T-cell (primary cell): ENCODE data around the gene SLIT3. TPM values are rescaled to one million over a fixed set of nuclear protein-coding genes. Genes with fewer than 3 reads are reported as not detected.

Experiments used
- ATAC-seq, 4 experiments: fragments of 200-7000 bp in 3 of 4; fragments of 150-1000 bp in 1 of 4; cut with Tn5 transposase; replicated peaks in 1 of 4; 1 replicate in 3 of 4; 2 replicates in 1 of 4; pipeline ENCODE4 v1.10.0; 2021; ENCODE audit warnings: moderate library complexity in 3 of 4, mild to moderate bottlenecking in 2 of 4, moderate number of reproducible peaks in 1 of 4
- CTCF ChIA-PET, 2 donors: fragments of 300-600 bp; sonication (Branson Sonifier 250); formaldehyde crosslinking; loops; one replicate each; lab custom pipeline; 2022; ENCODE audit warnings: antibody characterized with exemption in 2 of 2; lab: Charles Lee
- POLR2A ChIA-PET, 2 donors: fragments of 300-600 bp; sonication (Branson Sonifier 250); formaldehyde crosslinking; loops; one replicate each; lab custom pipeline; 2022; ENCODE audit warnings: antibody characterized with exemption in 2 of 2; lab: Charles Lee
- DNase-seq, 35 experiments: peaks; one replicate each; pipeline versions ENCODE4 v3.0.0 to v3.0.0-alpha.2; 2013 to 2023
- H3K27ac ChIP-seq: one replicate; pipeline ENCODE4 v1.5.1; 2013; ENCODE audit warnings: low read length
- H3K27me3 ChIP-seq, 2 experiments: replicated peaks in 1 of 2; 1 replicate in 1 of 2; 2 replicates in 1 of 2; pipeline versions ENCODE4 v1.6.1 to v1.7.0; 2013; ENCODE audit warnings: low read length in 1 of 2, mixed read lengths in 1 of 2; ENCODE audit not compliant: control insufficient read depth in 2 of 2, insufficient read depth in 2 of 2; ENCODE audit errors: extremely low read depth in 1 of 2
- H3K36me3 ChIP-seq, 2 donors: 1 replicate in 1 of 2; 2 replicates in 1 of 2; pipeline versions ENCODE4 v1.6.1 to v1.7.0; 2013; ENCODE audit warnings: low read length in 1 of 2; ENCODE audit not compliant: control insufficient read depth in 2 of 2, insufficient read depth in 1 of 2; ENCODE audit errors: extremely low read depth in 1 of 2
- H3K4me1 ChIP-seq, 2 experiments: 1 replicate in 1 of 2; 2 replicates in 1 of 2; pipeline versions ENCODE4 v1.6.1 to v1.7.0; 2013; ENCODE audit warnings: low read length in 2 of 2, mixed read lengths in 1 of 2; ENCODE audit not compliant: insufficient read depth in 2 of 2, control insufficient read depth in 1 of 2; ENCODE audit errors: extremely low read depth in 1 of 2
- H3K4me3 ChIP-seq, 2 donors: 1 replicate in 1 of 2; 2 replicates in 1 of 2; pipeline versions ENCODE4 v1.5.1 to v1.7.0; 2013; ENCODE audit warnings: mild to moderate bottlenecking in 2 of 2, low read length in 1 of 2, moderate library complexity in 1 of 2; ENCODE audit not compliant: control insufficient read depth in 1 of 2; ENCODE audit errors: extremely low read depth in 1 of 2
- H3K9me3 ChIP-seq: 2 replicates; pipeline ENCODE4 v1.7.0; 2013
- H3K27ac Mint-ChIP-seq, 2 donors: one replicate each; pipeline ENCODE4 v1.8.0; 2020 to 2021; ENCODE audit warnings: mild to moderate bottlenecking in 2 of 2, mixed read lengths in 2 of 2
- H3K27me3 Mint-ChIP-seq, 2 donors: one replicate each; pipeline ENCODE4 v1.8.0; 2021 to 2022; ENCODE audit warnings: mixed read lengths in 2 of 2
- H3K36me3 Mint-ChIP-seq: one replicate; pipeline ENCODE4 v1.8.0; 2021; ENCODE audit warnings: mixed read lengths
- H3K4me1 Mint-ChIP-seq, 3 donors: one replicate each; pipeline ENCODE4 v1.8.0; 2020 to 2022; ENCODE audit warnings: mixed read lengths in 3 of 3, mild to moderate bottlenecking in 1 of 3
- H3K4me3 Mint-ChIP-seq, 3 donors: one replicate each; pipeline ENCODE4 v1.8.0; 2020 to 2022; ENCODE audit warnings: mild to moderate bottlenecking in 3 of 3, mixed read lengths in 3 of 3, moderate library complexity in 3 of 3
- H3K9me3 Mint-ChIP-seq, 3 donors: one replicate each; pipeline ENCODE4 v1.8.0; 2020 to 2022; ENCODE audit warnings: mixed read lengths in 3 of 3
- WGBS: methylation state at CpG from one replicate; pipeline ENCODE4 v1.1.5; 2013; ENCODE audit warnings: missing lambda C conversion rate; ENCODE audit not compliant: insufficient coverage; 5-methylcytosine and 5-hydroxymethylcytosine counted together
- total RNA-seq, 35 experiments: library from RNA in 6 of 35; stranded (reverse) in 6 of 35; fragments of 120-200 nt in 1 of 35; gene quantifications; one replicate each; pipeline versions ENCODE4 v1.2.1 to v1.2.4 and lab custom pipeline; 2013 to 2026

Gene SLIT3
- total RNA-seq, 5 donors from 2014 or later (not counting 1 experiment from before 2014, with no cell fraction given), result 0.13 to 0.32 (median 0.13) TPM; not detected in 2

DNA sequence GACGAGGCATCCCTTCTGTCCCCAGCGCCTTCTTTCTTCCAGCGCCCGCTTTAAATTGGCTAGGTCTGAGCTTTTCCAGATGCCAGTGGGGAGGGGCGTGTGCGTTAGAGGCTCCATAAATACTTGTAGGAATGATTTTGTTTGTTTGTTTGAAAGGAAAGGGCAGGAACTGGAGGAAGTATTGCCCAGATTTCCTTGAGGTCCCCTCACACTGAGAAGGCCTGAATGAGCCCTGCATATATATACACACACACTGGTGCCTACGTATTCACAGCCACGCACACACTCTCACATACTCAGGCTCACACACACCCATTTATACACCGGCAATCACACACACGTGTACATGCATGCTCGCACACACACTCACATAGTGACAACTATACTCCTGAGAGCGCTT, 1.0 kb upstream of the SLIT3 start:
- H3K4me3 Mint-ChIP-seq, result no peak overlapping the region
- H3K27me3 Mint-ChIP-seq, result peaks cover 49 to 60% of the 10 kb centered on the region in 2 donors
- no peaks in the 10 kb centered on the region for H3K36me3 Mint-ChIP-seq
- H3K27ac Mint-ChIP-seq, result no peak overlapping the region
- H3K27ac ChIP-seq, result no peak overlapping the region
- H3K9me3 Mint-ChIP-seq, result no peaks in the 10 kb centered on the region
- H3K9me3 ChIP-seq, result no peaks in the 10 kb centered on the region
- H3K4me1 Mint-ChIP-seq, result peaks cover 9 to 14% (median 14%) of the 10 kb centered on the region in 3 donors
- no peak overlapping the region for H3K4me3 ChIP-seq
- DNase-seq, result no peak
- ChIA-PET CTCF (interaction anchor here in 1 of 2 donors (0.9 kb wide), 1 partner anchor 34 kb away, joined by 4 read pairs; no protein-coding TSS in a partner anchor), POLR2A (no interaction called here)
- H3K4me1 ChIP-seq, result peaks cover 0 to 2% of the 10 kb centered on the region in 2 experiments
- 15% methylated on average over 4 of the region's 12 CpGs for WGBS
- H3K27me3 ChIP-seq, result peaks cover 9 to 31% of the 10 kb centered on the region in 2 experiments
- no peak for ATAC-seq
- no peaks in the 10 kb centered on the region for H3K36me3 ChIP-seq

DNA sequence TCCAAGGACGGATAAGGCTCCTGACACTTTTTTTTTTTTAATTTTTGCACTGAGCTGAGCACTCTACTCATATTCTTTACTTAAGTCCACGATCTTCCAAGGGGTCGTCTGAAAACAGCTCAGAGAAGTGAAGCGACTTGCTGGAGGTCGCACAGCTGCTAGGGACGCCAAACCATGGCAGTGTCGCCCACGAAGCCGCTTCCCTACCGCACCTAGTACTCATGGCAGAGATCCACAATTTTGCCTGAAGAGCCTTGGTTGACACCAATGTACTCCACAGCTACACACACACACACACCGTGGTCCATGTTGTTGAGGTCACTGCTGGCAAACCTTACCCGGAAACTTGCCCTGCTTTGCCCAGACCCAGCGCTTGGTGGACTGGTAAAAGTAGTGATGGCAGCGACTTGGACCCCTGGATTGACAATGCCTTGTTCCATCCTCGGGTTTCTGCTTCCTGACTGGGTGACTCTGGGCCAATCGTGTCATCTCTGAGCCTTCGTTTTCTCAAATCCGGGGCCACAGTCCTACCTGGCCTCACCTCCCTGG, 521 bp upstream of the SLIT3 start:
- POLR2A ChIA-PET, result no interaction called here
- no peak for ATAC-seq
- Histone ChIP-seq H3K27me3 (peaks cover 9 to 31% of the 10 kb centered on the region in 2 experiments), H3K9me3 (no peaks in the 10 kb centered on the region), H3K27ac (no peak overlapping the region), H3K4me3 (no peak overlapping the region), H3K4me1 (peaks cover 0 to 2% of the 10 kb centered on the region in 2 experiments), H3K36me3 (no peaks in the 10 kb centered on the region)
- CTCF ChIA-PET, result interaction anchor here in 1 of 2 donors (0.9 kb wide), 1 partner anchor 34 kb away, joined by 4 read pairs; no protein-coding TSS in a partner anchor
- DNase-seq, result no peak
- no peak overlapping the region for H3K27ac Mint-ChIP-seq
- peaks cover 9 to 14% (median 14%) of the 10 kb centered on the region in 3 donors for H3K4me1 Mint-ChIP-seq
- H3K4me3 Mint-ChIP-seq, result no peak overlapping the region
- WGBS, result 18% methylated on average over 16 of the region's 18 CpGs
- no peaks in the 10 kb centered on the region for H3K9me3 Mint-ChIP-seq
- peaks cover 48 to 60% of the 10 kb centered on the region in 2 donors for H3K27me3 Mint-ChIP-seq
- H3K36me3 Mint-ChIP-seq, result no peaks in the 10 kb centered on the region

- Histone ChIP-seq H3K4me1 (peaks cover 0 to 2% of the 10 kb centered on the region in 2 experiments), H3K27ac (no peak overlapping the region), H3K27me3 (peaks cover 9 to 31% of the 10 kb centered on the region in 2 experiments), H3K4me3 (no peak overlapping the region), H3K36me3 (no peaks in the 10 kb centered on the region), H3K9me3 (no peaks in the 10 kb centered on the region)
- Mint-ChIP-seq H3K36me3 (no peaks in the 10 kb centered on the region), H3K4me1 (peaks cover 9 to 14% (median 14%) of the 10 kb centered on the region in 3 donors), H3K27ac (no peak overlapping the region), H3K4me3 (no peak overlapping the region), H3K27me3 (peaks cover 39 to 50% of the 10 kb centered on the region in 2 donors), H3K9me3 (no peaks in the 10 kb centered on the region)
- 21% methylated on average over 21 of the region's 35 CpGs for WGBS
- ATAC-seq, result no peak
- ChIA-PET CTCF (no interaction called here), POLR2A (no interaction called here)
- DNase-seq, result no peak
These were observed 1.1 kb downstream of the SLIT3 start for GRCh38 chr5:169299663-169300467.

- Mint-ChIP-seq H3K4me1 (peaks cover 9 to 14% (median 14%) of the 10 kb centered on the region in 3 donors), H3K9me3 (no peaks in the 10 kb centered on the region), H3K36me3 (no peaks in the 10 kb centered on the region), H3K4me3 (no peak overlapping the region), H3K27me3 (peaks cover 33 to 45% of the 10 kb centered on the region in 2 donors), H3K27ac (no peak overlapping the region)
- no peak overlapping the region for H3K4me3 ChIP-seq
- WGBS, result no CpG with 5 or more reads among the region's 7 CpGs
- ChIA-PET POLR2A (no interaction called here), CTCF (no interaction called here)
- peaks cover 9 to 31% of the 10 kb centered on the region in 2 experiments for H3K27me3 ChIP-seq
- DNase-seq (no peak), ATAC-seq (no peak)
- peaks cover 0 to 2% of the 10 kb centered on the region in 2 experiments for H3K4me1 ChIP-seq
- H3K36me3 ChIP-seq, result no peaks in the 10 kb centered on the region
- H3K9me3 ChIP-seq, result no peaks in the 10 kb centered on the region
- no peak overlapping the region for H3K27ac ChIP-seq
These were observed 1.7 kb downstream of the SLIT3 start for GRCh38 chr5:169299191-169299662.

DNA sequence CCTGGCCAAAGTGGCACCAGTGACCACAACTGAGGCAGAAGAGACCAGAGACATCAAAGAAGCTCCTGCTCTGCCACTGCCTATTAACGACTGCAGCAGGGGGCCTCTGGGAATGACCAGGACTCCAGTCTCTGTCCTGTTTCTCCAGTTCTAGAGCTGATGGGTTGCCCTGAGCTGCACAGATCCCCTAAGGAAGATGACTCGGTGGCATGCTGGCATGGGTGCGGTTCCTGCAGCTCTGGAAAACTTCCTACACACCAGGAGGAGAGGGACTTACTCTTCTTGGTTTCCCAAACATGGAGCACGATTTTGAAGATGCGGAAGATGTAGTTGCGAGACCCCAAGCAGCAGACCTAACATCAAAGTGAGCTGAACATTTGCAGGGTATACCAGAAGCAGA, 2.7 kb downstream of the SLIT3 start:
- Histone ChIP-seq H3K36me3 (no peaks in the 10 kb centered on the region), H3K9me3 (no peaks in the 10 kb centered on the region), H3K4me1 (peaks cover 0 to 2% of the 10 kb centered on the region in 2 experiments), H3K4me3 (no peak overlapping the region), H3K27ac (no peak overlapping the region), H3K27me3 (peaks cover 9 to 31% of the 10 kb centered on the region in 2 experiments)
- peaks cover 30 to 34% of the 10 kb centered on the region in 2 donors for H3K27me3 Mint-ChIP-seq
- DNase-seq (no peak), ATAC-seq (no peak)
- no peak overlapping the region for H3K4me3 Mint-ChIP-seq
- H3K9me3 Mint-ChIP-seq, result no peaks in the 10 kb centered on the region
- peaks cover 9 to 14% (median 14%) of the 10 kb centered on the region in 3 donors for H3K4me1 Mint-ChIP-seq
- CTCF ChIA-PET, result no interaction called here
- POLR2A ChIA-PET, result no interaction called here
- 63% methylated on average over 4 of the region's 6 CpGs for WGBS
- H3K36me3 Mint-ChIP-seq, result no peaks in the 10 kb centered on the region
- H3K27ac Mint-ChIP-seq, result no peak overlapping the region

GRCh38 chr5:169296419-169297143, 4.4 kb downstream of the SLIT3 start:
- POLR2A ChIA-PET, result no interaction called here
- H3K4me3 ChIP-seq, result no peak overlapping the region
- DNase-seq (no peak), ATAC-seq (no peak)
- H3K4me1 Mint-ChIP-seq, result peaks cover 0 to 5% (median 4%) of the 10 kb centered on the region in 3 donors
- H3K4me3 Mint-ChIP-seq, result no peak overlapping the region
- H3K9me3 Mint-ChIP-seq, result no peaks in the 10 kb centered on the region
- H3K4me1 ChIP-seq, result no peaks in the 10 kb centered on the region
- no peaks in the 10 kb centered on the region for H3K36me3 ChIP-seq
- 76% methylated on average over 4 of the region's 14 CpGs for WGBS
- CTCF ChIA-PET, result no interaction called here
- no peak overlapping the region for H3K27ac ChIP-seq
- H3K27me3 ChIP-seq, result peaks cover 6 to 20% of the 10 kb centered on the region in 2 experiments
- peaks cover 19% of the 10 kb centered on the region in 2 donors for H3K27me3 Mint-ChIP-seq
- no peak overlapping the region for H3K27ac Mint-ChIP-seq
- no peaks in the 10 kb centered on the region for H3K36me3 Mint-ChIP-seq
- H3K9me3 ChIP-seq, result no peaks in the 10 kb centered on the region
